Hypothalamus (tissue), 51 donors: ENCODE results near the gene CCNH.

ENCODE experiments used
- DNase-seq, 51 donors: peaks; one replicate each; lab custom pipeline; 2025; lab: John Stamatoyannopoulos, UW

Gene CCNH

DNA sequence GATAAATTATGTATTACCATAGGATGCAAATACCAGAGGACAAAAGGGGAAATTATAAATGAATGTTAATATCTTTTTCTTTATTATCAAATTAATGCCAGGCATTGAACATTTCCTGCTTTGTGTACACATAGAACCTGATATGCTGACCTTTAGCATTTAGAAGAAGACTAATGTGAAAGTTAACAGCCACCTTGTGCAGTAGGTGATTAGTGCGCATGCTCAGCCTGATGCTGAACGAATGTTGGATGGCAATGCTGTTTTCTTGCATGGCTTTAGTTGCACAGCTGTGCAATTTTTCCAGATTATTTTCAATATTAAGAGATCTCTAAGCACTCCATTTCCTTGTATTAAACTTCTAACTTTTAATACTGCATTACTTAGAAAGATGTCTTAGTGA is 45.5 kb downstream of the CCNH start:
- DNase-seq: no peak

DNA sequence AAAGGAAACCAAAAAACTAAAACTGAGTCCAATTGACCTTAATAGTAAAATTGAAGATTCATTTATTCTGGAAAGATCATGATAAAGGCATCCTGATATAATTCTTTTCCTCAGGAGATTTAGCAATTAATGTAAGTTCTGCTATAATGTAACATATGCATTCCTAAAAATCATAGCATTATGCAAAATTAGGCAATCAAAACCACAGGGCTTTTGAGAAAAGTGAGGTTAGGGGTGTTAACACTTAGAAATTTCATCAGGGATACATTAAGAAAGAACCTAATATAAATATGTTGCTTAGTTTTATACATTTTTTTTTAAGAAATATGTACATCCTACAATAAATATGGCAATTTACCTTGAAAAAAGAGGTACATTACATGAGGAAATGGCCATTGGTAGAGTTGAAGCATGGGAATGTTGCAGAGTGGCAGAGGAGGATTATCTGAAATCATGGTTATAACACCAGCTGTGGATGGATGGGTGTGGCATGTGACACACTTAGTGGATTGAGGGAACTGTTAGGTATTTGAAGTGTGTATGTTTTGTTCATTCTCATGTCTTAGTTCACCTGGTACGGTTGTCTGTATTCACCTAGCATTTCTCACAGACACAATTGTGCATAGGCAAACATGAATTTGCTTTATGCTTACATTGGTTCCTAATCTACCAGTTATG is 51.1 kb downstream of the CCNH start:
- DNase-seq: no peak

DNA sequence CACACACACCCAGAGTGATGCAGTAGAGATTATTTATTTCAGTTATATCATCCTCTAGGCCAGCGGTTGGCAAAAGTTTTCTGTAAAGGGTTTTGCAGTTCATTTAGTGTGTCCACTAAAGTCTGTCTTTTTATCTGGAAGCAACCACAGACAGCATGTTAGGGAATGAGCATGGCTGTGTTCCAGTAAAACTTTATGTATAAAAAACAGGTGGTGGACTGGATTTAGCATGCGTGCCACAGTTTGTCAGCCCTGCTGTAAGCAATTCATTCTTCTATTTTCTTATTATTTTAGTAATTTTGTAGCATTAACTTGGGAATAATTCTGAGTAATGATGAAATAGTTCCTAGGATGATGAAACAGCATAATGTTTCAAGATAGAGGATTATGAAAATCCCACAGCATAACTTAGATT is 51.7 kb downstream of the CCNH start:
- no peak for DNase-seq

DNA sequence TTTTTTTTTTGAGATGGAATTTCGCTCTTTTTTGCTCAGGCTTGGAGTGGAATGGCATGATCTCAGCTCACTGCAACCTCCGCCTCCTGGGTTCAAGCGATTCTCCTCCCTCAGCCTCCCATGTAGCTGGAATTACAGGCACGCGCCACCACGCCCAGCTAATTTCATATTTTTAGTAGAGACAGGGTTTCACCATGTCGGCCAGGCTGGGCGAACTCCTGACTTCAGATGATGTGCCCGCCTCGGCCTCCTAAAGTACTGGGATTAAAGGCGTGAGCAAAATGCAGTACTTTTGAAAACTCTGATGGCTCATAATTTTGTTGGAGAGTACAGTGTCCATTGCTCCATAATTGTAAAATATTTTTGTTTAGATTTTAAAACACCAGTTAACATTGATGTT is 52.6 kb downstream of the CCNH start:
- DNase-seq: no peak

DNA sequence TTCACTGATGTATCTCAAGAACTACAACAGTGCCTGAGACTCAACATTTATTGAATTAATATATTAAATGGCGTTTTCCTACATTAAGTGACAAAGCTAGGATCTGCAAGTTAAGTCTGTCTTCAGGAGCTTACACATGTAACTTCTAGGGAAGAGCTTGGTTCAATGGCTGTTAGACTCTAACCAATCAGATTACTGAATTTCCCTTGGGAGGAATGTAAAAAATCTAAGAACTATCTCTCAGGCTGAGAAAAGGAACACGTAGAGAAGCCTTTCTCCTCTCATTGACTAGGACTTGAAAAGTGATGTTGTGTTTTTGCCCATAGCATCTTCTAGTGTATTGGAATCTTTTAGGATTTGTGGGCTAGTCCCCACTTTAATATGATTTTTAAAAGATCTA is 53.6 kb downstream of the CCNH start:
- DNase-seq: no peak

DNA sequence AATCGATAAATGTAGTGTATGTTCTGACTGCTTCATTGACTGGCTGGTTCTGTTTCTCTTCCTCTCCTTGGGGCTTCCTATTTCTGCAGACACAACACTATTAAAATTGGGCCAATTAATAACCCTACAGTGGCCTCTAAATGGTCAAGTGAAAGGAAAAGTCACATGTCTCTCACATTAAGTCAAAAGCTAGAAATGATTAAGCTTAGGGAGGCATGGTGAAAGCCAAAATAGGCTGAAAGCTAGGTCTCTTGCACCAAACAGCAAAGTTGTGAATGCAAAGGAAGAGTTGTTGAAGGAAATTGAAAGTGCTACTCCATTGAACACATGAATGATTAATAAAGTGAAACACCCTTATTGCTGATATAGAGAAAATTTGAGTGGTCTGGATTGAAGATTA is 58.2 kb downstream of the CCNH start:
- no peak for DNase-seq

DNA sequence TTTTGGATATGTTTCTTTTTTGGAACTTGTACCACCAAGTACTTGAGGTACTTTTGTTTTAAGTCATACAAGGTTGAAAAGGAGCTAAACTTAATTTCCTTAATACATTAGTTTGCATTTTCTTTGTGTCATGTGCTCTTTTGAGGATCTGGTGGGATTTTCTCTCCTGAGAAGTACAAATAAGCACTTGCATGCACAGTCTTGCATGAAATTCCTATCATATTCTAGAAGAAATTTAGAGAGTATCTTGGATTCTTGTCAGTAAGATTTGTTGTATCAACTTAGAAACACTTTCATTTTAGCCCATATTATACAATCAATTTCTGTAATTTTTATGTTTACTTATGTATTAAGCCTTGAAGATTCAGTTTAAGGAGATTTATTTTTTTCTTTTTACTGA is 64.9 kb downstream of the CCNH start:
- no peak for DNase-seq

DNA sequence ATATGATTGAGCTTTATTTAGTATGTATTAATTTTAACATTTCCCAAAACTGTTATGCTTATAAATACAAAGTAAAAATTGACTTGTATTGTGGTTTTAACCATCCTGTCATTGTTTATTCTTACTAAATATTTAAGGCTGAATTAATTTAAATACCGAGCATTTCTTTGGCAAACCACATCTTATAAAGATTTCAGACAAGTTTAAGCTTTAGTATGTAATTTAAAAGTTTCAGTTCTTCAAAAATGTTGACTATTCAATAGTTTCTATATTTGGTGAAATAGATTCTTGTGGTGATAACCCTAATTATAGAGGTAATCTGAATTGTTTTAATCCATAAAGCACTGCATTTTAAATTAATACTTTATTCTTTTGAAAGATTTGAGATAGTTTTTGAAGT is 65.5 kb downstream of the CCNH start:
- DNase-seq: no peak
